Mesothelial cell of epicardium (in vitro differentiated cells): ENCODE results near the gene SNRPA. TPM values are rescaled to one million over a fixed set of nuclear protein-coding genes. Genes with fewer than 3 reads are reported as not detected.

ENCODE experiments used
- DNase-seq, 2 experiments: peaks; one replicate each; pipeline ENCODE4 v3.0.0; 2021; ENCODE audit warnings: low spot score in 2 of 2; ENCODE audit not compliant: unreplicated experiment in 2 of 2
- H3K27ac Mint-ChIP-seq: 2 replicates; pipeline ENCODE4 v1.8.0; 2021; ENCODE audit warnings: mixed read lengths
- H3K27me3 Mint-ChIP-seq: 2 replicates; pipeline ENCODE4 v1.8.0; 2021; ENCODE audit warnings: low read depth, mixed read lengths
- H3K36me3 Mint-ChIP-seq: 2 replicates; pipeline ENCODE4 v1.8.0; 2021; ENCODE audit warnings: mixed read lengths
- H3K4me1 Mint-ChIP-seq: 2 replicates; pipeline ENCODE4 v1.8.0; 2021; ENCODE audit warnings: mixed read lengths
- H3K4me3 Mint-ChIP-seq: 2 replicates; pipeline ENCODE4 v1.8.0; 2021; ENCODE audit warnings: mild to moderate bottlenecking, moderate library complexity, mixed read lengths
- H3K9me3 Mint-ChIP-seq: 2 replicates; pipeline ENCODE4 v1.8.0; 2021; ENCODE audit warnings: mixed read lengths
- total RNA-seq: library from RNA; stranded (reverse); gene quantifications from 3 replicates; pipeline ENCODE4 v1.2.1, GENCODE V29; 2021
- TF ChIP-seq, protein P1 (sequence below): fragments of 200-600 bp; sonication (generic); IDR thresholded peaks from one replicate; pipeline ENCODE4 v1.5.0; 2021; ENCODE audit warnings: antibody characterized with exemption; ENCODE audit not compliant: unreplicated experiment

SNRPA gene
- total RNA-seq, 1 donor from 2014 or later, result 109 TPM

DNA sequence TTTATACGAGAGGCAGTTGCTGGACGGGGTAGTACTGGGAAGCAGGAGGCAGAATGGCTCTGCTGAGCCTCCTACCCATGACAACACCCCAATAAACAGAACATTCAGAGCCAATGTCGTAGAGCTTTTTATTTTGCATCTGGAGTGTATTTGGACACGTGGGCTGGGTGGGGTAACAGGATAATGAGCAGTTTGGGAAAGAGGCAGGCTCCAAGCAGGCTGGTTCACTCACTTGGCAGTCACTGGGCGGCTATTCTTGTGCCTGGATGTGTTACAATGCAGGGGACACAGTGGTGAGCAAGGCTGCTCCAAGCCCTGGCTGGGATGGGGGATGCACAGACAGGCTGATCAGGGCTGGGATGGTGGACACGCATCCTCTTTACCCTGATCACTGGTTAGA, 10.3 kb upstream of the SNRPA start:
- Mint-ChIP-seq H3K27me3 (no peaks in the 10 kb centered on the region), H3K4me3 (no peak overlapping the region), H3K9me3 (no peaks in the 10 kb centered on the region), H3K36me3 (peaks cover 10% of the 10 kb centered on the region), H3K4me1 (peaks cover 7% of the 10 kb centered on the region), H3K27ac (peak overlapping the region; percentile 64)
- TF ChIP-seq, protein P1, sequence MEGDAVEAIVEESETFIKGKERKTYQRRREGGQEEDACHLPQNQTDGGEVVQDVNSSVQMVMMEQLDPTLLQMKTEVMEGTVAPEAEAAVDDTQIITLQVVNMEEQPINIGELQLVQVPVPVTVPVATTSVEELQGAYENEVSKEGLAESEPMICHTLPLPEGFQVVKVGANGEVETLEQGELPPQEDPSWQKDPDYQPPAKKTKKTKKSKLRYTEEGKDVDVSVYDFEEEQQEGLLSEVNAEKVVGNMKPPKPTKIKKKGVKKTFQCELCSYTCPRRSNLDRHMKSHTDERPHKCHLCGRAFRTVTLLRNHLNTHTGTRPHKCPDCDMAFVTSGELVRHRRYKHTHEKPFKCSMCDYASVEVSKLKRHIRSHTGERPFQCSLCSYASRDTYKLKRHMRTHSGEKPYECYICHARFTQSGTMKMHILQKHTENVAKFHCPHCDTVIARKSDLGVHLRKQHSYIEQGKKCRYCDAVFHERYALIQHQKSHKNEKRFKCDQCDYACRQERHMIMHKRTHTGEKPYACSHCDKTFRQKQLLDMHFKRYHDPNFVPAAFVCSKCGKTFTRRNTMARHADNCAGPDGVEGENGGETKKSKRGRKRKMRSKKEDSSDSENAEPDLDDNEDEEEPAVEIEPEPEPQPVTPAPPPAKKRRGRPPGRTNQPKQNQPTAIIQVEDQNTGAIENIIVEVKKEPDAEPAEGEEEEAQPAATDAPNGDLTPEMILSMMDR, result no peak
- no peak for DNase-seq

DNA sequence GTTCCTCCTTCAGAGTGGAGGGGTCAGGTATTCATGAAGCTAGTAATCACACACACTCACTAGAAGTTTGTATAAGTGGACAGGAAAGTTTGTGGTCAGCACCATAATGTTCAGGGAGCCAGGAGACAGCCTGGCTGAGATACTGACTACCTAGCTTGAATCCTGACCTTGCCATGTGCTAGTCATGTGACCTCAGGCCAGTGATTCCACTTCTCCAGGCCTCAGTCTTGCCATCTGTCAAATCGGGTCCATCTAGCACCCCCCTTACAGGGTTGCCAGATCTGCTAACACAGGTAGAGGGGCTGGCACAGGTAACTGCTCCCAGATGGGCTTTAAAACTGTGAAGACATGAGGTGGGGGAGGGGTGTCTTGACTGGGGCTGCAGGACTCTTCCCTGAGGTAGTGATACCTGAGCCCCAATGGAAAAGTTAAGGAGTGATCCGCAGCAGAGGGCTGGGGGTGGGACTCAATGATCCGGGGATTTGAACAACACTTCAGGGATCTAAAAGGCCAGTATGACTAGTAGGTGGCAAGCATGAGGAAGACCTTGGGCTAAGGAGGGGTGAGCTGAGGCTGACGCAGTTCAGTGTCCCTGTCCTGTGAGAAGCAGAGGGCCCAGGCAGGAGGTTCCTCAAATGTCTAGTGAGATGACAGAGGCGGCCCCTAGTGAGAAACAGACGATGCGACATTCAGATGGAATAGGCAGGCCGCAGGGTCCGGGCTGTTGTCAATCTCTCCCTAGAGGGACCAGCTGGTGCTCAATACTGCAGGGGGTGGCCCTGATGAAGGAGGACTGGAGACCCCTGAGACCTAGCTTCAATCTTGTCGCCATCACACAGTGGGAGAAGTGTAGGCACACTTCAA, 9.2 kb upstream of the SNRPA start:
- H3K4me1 Mint-ChIP-seq, result peaks cover 7% of the 10 kb centered on the region
- H3K36me3 Mint-ChIP-seq, result peaks cover 9% of the 10 kb centered on the region
- DNase-seq, result no peak
- H3K9me3 Mint-ChIP-seq, result no peaks in the 10 kb centered on the region
- TF ChIP-seq, protein P1, result no peak
- peak overlapping the region; percentile 22 for H3K27ac Mint-ChIP-seq
- no peak overlapping the region for H3K4me3 Mint-ChIP-seq
- no peaks in the 10 kb centered on the region for H3K27me3 Mint-ChIP-seq

DNA sequence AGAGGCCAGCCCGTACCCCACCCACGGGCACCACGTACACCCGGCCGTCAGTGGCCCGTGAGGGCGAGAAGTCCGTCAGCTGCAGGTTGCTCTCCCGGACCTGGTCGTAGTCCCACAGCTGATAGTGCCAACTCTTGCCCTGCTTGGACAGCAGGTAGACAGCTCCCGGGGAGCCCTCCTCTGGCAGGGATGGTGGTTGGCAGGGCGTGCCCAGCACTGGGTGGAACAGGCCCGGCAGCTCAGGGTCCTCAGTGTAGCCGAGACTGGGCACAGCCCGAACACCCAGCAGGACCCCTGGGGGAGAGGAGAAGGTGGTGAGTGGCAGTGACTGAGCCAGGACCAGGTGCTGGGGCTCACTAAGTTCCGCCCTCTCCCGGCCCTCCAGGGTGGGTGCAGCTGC, 8.5 kb upstream of the SNRPA start:
- Mint-ChIP-seq H3K27ac (no peak overlapping the region), H3K4me3 (no peak overlapping the region), H3K4me1 (peaks cover 7% of the 10 kb centered on the region), H3K27me3 (no peaks in the 10 kb centered on the region), H3K36me3 (peaks cover 5% of the 10 kb centered on the region), H3K9me3 (no peaks in the 10 kb centered on the region)
- TF ChIP-seq, protein P1, result no peak
- DNase-seq, result no peak

DNA sequence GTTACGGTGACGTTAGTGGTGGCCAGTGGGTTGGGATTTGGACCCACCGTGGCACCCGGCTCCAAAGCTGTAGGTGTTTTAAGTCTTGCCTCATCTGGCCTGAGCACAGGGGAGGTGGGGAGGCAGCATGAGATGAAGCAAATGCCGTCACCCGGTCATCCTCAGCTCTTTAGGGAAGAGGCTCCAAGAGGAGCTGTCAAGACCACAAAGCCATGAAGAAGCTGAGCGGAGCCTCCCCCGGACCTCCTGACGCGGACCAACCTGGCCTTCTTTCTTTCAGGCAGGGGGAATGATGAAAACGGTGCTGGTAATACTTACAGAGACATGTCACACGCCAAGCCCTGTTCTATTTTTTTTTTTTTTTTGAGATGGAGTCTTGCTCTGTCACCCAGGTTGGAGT, 8.1 kb upstream of the SNRPA start:
- no peak for DNase-seq
- no peaks in the 10 kb centered on the region for H3K27me3 Mint-ChIP-seq
- H3K27ac Mint-ChIP-seq, result no peak overlapping the region
- H3K4me3 Mint-ChIP-seq, result no peak overlapping the region
- TF ChIP-seq, protein P1, result no peak
- H3K9me3 Mint-ChIP-seq, result no peaks in the 10 kb centered on the region
- H3K4me1 Mint-ChIP-seq, result peaks cover 7% of the 10 kb centered on the region
- H3K36me3 Mint-ChIP-seq, result peaks cover 2% of the 10 kb centered on the region

DNA sequence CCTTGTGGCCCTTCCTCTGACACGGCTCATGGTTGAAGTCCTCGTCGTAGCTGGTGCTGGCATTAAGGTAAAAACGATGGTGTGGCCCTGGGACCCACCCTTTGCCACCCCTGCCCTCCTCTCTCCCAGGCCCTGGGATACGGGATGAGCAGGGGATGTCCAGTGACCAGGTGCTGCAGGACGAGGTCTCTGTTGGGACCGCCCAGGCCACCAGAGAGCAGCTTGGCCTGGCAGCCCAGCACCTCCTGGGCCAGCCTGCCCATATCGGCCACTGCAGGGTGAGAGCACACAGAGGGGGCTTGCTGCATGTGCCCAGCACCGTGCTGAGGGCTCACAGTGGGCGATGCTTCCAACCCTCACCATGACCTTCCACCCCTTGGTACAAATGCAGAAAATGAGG, 7.1 kb upstream of the SNRPA start:
- Mint-ChIP-seq H3K36me3 (peaks cover under 1% of the 10 kb centered on the region), H3K4me1 (peaks cover 14% of the 10 kb centered on the region), H3K9me3 (no peaks in the 10 kb centered on the region), H3K27ac (no peak overlapping the region), H3K4me3 (no peak overlapping the region), H3K27me3 (no peaks in the 10 kb centered on the region)
- DNase-seq, result no peak
- TF ChIP-seq, protein P1, result no peak
